Measurements from ENCODE around the gene PRR22.

GRCh38 chr19:5765220-5765619 lies 19.3 kb downstream of the PRR22 start:
- TF ChIP-seq, protein P1, sequence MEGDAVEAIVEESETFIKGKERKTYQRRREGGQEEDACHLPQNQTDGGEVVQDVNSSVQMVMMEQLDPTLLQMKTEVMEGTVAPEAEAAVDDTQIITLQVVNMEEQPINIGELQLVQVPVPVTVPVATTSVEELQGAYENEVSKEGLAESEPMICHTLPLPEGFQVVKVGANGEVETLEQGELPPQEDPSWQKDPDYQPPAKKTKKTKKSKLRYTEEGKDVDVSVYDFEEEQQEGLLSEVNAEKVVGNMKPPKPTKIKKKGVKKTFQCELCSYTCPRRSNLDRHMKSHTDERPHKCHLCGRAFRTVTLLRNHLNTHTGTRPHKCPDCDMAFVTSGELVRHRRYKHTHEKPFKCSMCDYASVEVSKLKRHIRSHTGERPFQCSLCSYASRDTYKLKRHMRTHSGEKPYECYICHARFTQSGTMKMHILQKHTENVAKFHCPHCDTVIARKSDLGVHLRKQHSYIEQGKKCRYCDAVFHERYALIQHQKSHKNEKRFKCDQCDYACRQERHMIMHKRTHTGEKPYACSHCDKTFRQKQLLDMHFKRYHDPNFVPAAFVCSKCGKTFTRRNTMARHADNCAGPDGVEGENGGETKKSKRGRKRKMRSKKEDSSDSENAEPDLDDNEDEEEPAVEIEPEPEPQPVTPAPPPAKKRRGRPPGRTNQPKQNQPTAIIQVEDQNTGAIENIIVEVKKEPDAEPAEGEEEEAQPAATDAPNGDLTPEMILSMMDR (conservative IDR thresholded peaks at IDR 0.05; ENCODE audit: low read depth, low read length) = no peak
- no peak for TF ChIP-seq EZH2phosphoT487 (IDR thresholded peaks at IDR 0.05; ENCODE audit: borderline replicate concordance, low read length)
- TF ChIP-seq EZH2 (IDR thresholded peaks at IDR 0.05; ENCODE audit: low read length, unreplicated experiment) = no peak
